ENCODE results near the gene MYRIP. TPM values are rescaled to one million over a fixed set of nuclear protein-coding genes. Genes with fewer than 3 reads are reported as not detected.
A peak's percentile ranks its signal among the peaks of the same experiment; 100 is the strongest.

MYRIP gene
- total RNA-seq, 1 donor: not detected

GRCh38 chr3:40200692-40201316 is 391.4 kb downstream of the MYRIP start:
- H3K4me3 ChIP-seq (ENCODE audit: low read depth, low read length): no peak overlapping the region
- peak; percentile 7 for DNase-seq (ENCODE audit: low read depth)
- TF ChIP-seq, protein P1, sequence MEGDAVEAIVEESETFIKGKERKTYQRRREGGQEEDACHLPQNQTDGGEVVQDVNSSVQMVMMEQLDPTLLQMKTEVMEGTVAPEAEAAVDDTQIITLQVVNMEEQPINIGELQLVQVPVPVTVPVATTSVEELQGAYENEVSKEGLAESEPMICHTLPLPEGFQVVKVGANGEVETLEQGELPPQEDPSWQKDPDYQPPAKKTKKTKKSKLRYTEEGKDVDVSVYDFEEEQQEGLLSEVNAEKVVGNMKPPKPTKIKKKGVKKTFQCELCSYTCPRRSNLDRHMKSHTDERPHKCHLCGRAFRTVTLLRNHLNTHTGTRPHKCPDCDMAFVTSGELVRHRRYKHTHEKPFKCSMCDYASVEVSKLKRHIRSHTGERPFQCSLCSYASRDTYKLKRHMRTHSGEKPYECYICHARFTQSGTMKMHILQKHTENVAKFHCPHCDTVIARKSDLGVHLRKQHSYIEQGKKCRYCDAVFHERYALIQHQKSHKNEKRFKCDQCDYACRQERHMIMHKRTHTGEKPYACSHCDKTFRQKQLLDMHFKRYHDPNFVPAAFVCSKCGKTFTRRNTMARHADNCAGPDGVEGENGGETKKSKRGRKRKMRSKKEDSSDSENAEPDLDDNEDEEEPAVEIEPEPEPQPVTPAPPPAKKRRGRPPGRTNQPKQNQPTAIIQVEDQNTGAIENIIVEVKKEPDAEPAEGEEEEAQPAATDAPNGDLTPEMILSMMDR (IDR thresholded peaks at IDR 0.05; ENCODE audit: insufficient read depth, low read depth, low read length): no peak

DNA sequence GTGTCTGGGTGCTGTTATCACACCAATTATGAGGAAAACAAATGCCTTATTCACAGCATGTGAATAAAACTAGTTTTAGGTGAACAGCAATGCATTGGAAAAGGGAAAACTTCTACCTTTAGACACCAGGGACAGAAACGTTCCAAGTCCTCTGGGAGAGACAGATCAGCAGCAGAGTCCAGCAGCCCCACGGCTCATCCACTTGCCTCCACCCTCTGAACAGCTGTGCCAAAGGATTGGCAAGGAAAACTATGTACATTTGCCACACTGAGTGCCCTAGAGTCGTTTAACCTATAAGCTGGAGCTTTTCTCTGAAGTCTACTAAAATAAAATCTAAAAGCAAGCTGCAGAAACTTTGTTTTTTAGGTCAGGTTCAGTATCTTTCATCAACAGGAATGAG is 392.4 kb downstream of the MYRIP start:
- TF ChIP-seq, protein P1 (IDR thresholded peaks at IDR 0.05; ENCODE audit: insufficient read depth, low read depth, low read length): no peak
- DNase-seq (ENCODE audit: low read depth): no peak
- no peak overlapping the region for H3K4me3 ChIP-seq (ENCODE audit: low read depth, low read length)

DNA sequence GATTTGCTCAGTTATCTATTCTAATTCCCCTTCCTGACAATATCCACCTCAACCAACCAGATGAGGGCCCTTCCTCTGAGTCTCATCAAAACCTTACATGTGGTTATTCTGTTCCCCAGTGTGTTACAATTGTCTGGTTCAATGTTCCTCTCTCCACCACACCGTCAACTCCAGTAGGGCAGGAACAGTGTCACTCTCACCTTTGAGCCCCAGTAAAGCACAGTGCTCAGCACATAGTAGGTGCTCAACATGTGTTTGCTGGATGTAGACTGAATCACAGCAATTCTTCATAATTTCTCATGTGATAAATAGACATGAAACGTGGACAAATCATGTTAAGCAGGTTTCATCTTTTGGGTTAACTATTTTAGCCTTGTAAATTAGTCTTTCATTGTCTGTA is 397.1 kb downstream of the MYRIP start:
- no peak overlapping the region for H3K4me3 ChIP-seq (ENCODE audit: low read depth, low read length)
- DNase-seq (ENCODE audit: low read depth): no peak
- TF ChIP-seq, protein P1 (IDR thresholded peaks at IDR 0.05; ENCODE audit: insufficient read depth, low read depth, low read length): no peak

DNA sequence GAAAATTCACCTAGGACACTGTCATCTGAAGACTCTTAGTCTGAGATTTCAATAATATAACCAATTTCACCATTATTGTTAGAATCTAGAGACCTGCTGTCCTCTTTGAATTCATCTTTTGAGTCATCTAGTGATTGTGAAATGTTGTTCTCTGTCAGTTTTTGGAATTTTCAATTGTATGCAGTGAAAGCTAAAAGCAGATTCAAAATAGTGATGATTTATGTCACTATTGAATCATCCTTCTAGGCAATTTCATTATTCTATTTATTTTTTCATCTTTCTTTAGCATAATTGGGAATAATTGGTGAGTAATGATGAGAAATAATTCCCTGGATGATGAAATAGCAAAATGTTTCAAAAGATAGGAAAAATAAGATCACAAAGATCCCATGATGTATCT is 398.4 kb downstream of the MYRIP start:
- H3K4me3 ChIP-seq (ENCODE audit: low read depth, low read length): no peak overlapping the region
- TF ChIP-seq, protein P1 (IDR thresholded peaks at IDR 0.05; ENCODE audit: insufficient read depth, low read depth, low read length): no peak
- no peak for DNase-seq (ENCODE audit: low read depth)

- H3K4me3 ChIP-seq (ENCODE audit: low read depth, low read length): no peak overlapping the region
- DNase-seq (ENCODE audit: low read depth): no peak
- TF ChIP-seq, protein P1 (IDR thresholded peaks at IDR 0.05; ENCODE audit: insufficient read depth, low read depth, low read length): no peak
These were observed 398.8 kb downstream of the MYRIP start for GRCh38 chr3:40208251-40208650.

DNA sequence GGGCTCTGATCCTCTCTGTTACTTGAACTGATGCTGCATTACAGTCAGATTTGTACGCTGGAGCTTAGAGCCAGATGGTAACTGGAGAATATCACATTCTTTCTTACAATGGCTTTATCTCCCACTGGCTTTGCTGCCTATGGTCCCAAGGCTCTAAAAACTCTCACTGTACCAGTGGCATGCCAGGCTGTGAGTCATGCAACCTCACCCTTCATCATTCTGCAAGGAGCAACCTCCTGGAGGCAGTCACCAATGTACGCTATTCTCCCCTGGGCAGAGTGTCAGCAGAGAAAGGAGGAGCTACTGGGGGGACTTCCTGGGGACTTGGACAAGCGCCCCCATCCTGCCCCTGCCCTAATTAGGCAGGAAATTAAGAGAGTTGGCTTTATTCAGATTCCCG is 402.2 kb downstream of the MYRIP start:
- TF ChIP-seq, protein P1 (IDR thresholded peaks at IDR 0.05; ENCODE audit: insufficient read depth, low read depth, low read length): no peak
- no peak for DNase-seq (ENCODE audit: low read depth)

GRCh38 chr3:40213556-40213955 is 404.1 kb downstream of the MYRIP start:
- H3K4me3 ChIP-seq (ENCODE audit: low read depth, low read length): no peak overlapping the region
- TF ChIP-seq, protein P1 (IDR thresholded peaks at IDR 0.05; ENCODE audit: insufficient read depth, low read depth, low read length): no peak
- no peak for DNase-seq (ENCODE audit: low read depth)

More for the DNA sequence above, 402.2 kb downstream of the MYRIP start:
- no peak overlapping the region for H3K4me3 ChIP-seq (ENCODE audit: low read depth, low read length)

Data from fibroblast of villous mesenchyme (primary cell).